Medulla oblongata (tissue), 1 donor: Measurements from ENCODE around the gene ZSCAN26.

Experiments used
- DNase-seq: peaks from one replicate; pipeline ENCODE4 v3.0.0-alpha.2; 2015; ENCODE audit errors: extremely low spot score

Gene ZSCAN26

GRCh38 chr6:28266962-28267694, at the start of gene ZSCAN26:
TSS of gene ZSCAN26 (plus strand) at chr6:28267143. CDS start at chr6:28271920, 4,777 bp downstream.
- peak; percentile 91 for DNase-seq

- DNase-seq: no peak
Measured at GRCh38 chr6:28217890-28218289, 49.1 kb upstream of the ZSCAN26 start.

- DNase-seq: peak; percentile 74
Measured at GRCh38 chr6:28218312-28219248, 48.4 kb upstream of the ZSCAN26 start.

- no peak for DNase-seq
Measured at GRCh38 chr6:28220257-28221133, 46.4 kb upstream of the ZSCAN26 start.

- DNase-seq: no peak
Measured at GRCh38 chr6:28224131-28225055, 42.5 kb upstream of the ZSCAN26 start.

- peak; percentile 73 for DNase-seq
Measured at GRCh38 chr6:28225056-28225834, 41.7 kb upstream of the ZSCAN26 start, which contains the start of gene ZSCAN9. TSS of gene ZSCAN9 (plus strand) at chr6:28225275. CDS start at chr6:28227085, 1,810 bp downstream.

- DNase-seq: no peak
Measured at GRCh38 chr6:28226460-28226859, 40.5 kb upstream of the ZSCAN26 start.

- DNase-seq: no peak
Measured at GRCh38 chr6:28232785-28233184, 34.2 kb upstream of the ZSCAN26 start.

GRCh38 chr6:28235912-28236452, 31.0 kb upstream of the ZSCAN26 start:
- DNase-seq: no peak

- DNase-seq: no peak
Measured at GRCh38 chr6:28239636-28240035, 27.3 kb upstream of the ZSCAN26 start.

GRCh38 chr6:28240471-28240870, 26.5 kb upstream of the ZSCAN26 start:
- DNase-seq: no peak

GRCh38 chr6:28243946-28244345, 23.0 kb upstream of the ZSCAN26 start:
- DNase-seq: no peak

GRCh38 chr6:28245206-28245941, 21.6 kb upstream of the ZSCAN26 start:
- no peak for DNase-seq

- no peak for DNase-seq
Measured at GRCh38 chr6:28248916-28249315, 18.0 kb upstream of the ZSCAN26 start.

GRCh38 chr6:28250747-28251146, 16.2 kb upstream of the ZSCAN26 start:
- no peak for DNase-seq

GRCh38 chr6:28251661-28252008, 15.3 kb upstream of the ZSCAN26 start:
- DNase-seq: no peak

- DNase-seq: peak; percentile 86
Measured at GRCh38 chr6:28252009-28252975, 14.7 kb upstream of the ZSCAN26 start, which contains the start of gene ZKSCAN4. TSS of gene ZKSCAN4 (minus strand) at chr6:28252269. CDS start at chr6:28251980, 289 bp downstream.
